Thyroid gland (tissue), 4 donors: ENCODE results near the gene SIRT4.

ENCODE experiments used
- CTCF ChIP-seq, 6 experiments: fragments of 200-600 bp in 3 of 6; fragments of 450-650 bp in 3 of 6; sonication (generic) in 3 of 6; IDR thresholded peaks; one replicate each; pipeline ENCODE4 v1.5.1; 2016 to 2019; ENCODE audit warnings: antibody characterized with exemption in 6 of 6, mild to moderate bottlenecking in 2 of 6, inconsistent platforms in 1 of 6, moderate library complexity in 1 of 6
- POLR2A ChIP-seq, 2 donors: fragments of 450-650 bp; IDR thresholded peaks; one replicate each; pipeline ENCODE4 v1.6.1; 2017; ENCODE audit warnings: antibody characterized with exemption in 2 of 2, mild to moderate bottlenecking in 2 of 2, moderate library complexity in 1 of 2

GRCh38 chr12:120278137-120279069 lies 23.7 kb upstream of the SIRT4 start:
- no peak for TF ChIP-seq CTCF (IDR thresholded peaks at IDR 0.05)
- no peak for TF ChIP-seq POLR2A (IDR thresholded peaks at IDR 0.05)
